Endothelial cell (in vitro differentiated cells): ENCODE results near the gene ZCCHC24. TPM values are rescaled to one million over a fixed set of nuclear protein-coding genes. Genes with fewer than 3 reads are reported as not detected.

Experiments
- DNase-seq: peaks from one replicate; pipeline ENCODE4 v3.0.0; 2021; ENCODE audit warnings: low spot score
- H3K27ac Mint-ChIP-seq: one replicate; pipeline ENCODE4 v1.8.0; 2021; ENCODE audit warnings: mixed read lengths, inconsistent platforms; ENCODE audit not compliant: unreplicated experiment
- H3K27me3 Mint-ChIP-seq: one replicate; pipeline ENCODE4 v1.8.0; 2021; ENCODE audit warnings: mild to moderate bottlenecking, moderate library complexity, mixed read lengths, inconsistent platforms; ENCODE audit not compliant: unreplicated experiment
- H3K36me3 Mint-ChIP-seq: one replicate; pipeline ENCODE4 v1.8.0; 2021; ENCODE audit warnings: mild to moderate bottlenecking, low read depth, mixed read lengths, inconsistent platforms; ENCODE audit not compliant: unreplicated experiment
- H3K4me1 Mint-ChIP-seq: one replicate; pipeline ENCODE4 v1.8.0; 2021; ENCODE audit warnings: mild to moderate bottlenecking, mixed read lengths, inconsistent platforms; ENCODE audit not compliant: unreplicated experiment
- H3K4me3 Mint-ChIP-seq: one replicate; pipeline ENCODE4 v1.8.0; 2021; ENCODE audit warnings: mild to moderate bottlenecking, mixed read lengths, inconsistent platforms; ENCODE audit not compliant: unreplicated experiment
- H3K9me3 Mint-ChIP-seq: one replicate; pipeline ENCODE4 v1.8.0; 2021; ENCODE audit warnings: mixed read lengths, inconsistent platforms; ENCODE audit not compliant: unreplicated experiment
- total RNA-seq: library from RNA; stranded (reverse); fragmentation: NEBNext Ultra II Directional; extraction: Animal tissue kit (Norgen Biotek cat#: 25700); gene quantifications from one replicate; pipeline ENCODE4 v1.2.1, GENCODE V29; 2021; ENCODE audit not compliant: unreplicated experiment
- TF ChIP-seq, protein P1 (sequence below): fragments of 200-600 bp; sonication (generic); IDR thresholded peaks from one replicate; pipeline ENCODE4 v1.5.0; 2021; ENCODE audit warnings: antibody characterized with exemption; ENCODE audit not compliant: unreplicated experiment

ZCCHC24 gene
- total RNA-seq, 1 donor from 2014 or later, result 60.0 TPM

DNA sequence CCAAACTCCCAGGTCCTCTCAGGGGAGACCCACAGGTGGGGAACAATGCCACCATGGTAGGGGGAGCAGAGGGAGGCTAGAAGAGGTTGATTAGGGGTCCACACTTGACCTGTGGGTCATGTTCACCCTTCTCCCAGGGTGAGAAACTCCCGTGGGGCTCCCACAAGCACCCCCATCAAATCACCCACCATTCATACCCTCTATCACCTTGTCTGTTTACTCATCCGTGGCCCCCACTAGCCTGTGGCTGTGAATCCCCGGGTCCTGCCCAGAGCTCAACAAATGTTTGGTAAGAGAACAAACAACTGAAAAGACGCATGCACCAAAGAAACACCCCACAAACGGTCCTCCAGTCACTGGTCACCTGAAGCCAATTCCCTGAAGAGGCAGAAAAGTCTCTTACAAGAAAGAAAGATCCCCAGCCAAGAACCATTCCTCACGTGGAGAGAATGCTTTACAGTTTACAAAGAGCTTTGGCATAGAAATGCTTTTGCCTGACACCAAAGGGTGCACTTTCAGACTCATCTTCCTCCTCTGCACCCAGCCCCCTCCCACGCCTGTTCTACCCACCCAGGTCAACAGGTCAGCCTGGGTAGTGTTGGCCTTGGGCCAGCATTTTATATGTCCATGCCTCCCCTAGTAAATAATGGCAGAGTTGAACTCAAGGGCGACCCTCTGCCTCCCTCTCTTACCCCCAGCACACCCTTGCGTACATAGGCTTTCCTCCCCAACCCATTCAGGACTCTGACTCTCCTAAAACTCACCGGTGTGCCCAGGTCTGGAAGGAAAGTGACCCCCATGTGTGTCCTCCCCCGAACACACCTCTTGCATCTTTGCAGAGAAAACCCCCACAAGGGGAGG is 1.9 kb downstream of the ZCCHC24 start:
- H3K9me3 Mint-ChIP-seq, result no peaks in the 10 kb centered on the region
- TF ChIP-seq, protein P1, sequence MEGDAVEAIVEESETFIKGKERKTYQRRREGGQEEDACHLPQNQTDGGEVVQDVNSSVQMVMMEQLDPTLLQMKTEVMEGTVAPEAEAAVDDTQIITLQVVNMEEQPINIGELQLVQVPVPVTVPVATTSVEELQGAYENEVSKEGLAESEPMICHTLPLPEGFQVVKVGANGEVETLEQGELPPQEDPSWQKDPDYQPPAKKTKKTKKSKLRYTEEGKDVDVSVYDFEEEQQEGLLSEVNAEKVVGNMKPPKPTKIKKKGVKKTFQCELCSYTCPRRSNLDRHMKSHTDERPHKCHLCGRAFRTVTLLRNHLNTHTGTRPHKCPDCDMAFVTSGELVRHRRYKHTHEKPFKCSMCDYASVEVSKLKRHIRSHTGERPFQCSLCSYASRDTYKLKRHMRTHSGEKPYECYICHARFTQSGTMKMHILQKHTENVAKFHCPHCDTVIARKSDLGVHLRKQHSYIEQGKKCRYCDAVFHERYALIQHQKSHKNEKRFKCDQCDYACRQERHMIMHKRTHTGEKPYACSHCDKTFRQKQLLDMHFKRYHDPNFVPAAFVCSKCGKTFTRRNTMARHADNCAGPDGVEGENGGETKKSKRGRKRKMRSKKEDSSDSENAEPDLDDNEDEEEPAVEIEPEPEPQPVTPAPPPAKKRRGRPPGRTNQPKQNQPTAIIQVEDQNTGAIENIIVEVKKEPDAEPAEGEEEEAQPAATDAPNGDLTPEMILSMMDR, result no peak
- peaks cover 33% of the 10 kb centered on the region for H3K36me3 Mint-ChIP-seq
- peak overlapping the region; percentile 82 for H3K27ac Mint-ChIP-seq
- DNase-seq, result no peak
- peaks cover 19% of the 10 kb centered on the region for H3K27me3 Mint-ChIP-seq
- H3K4me3 Mint-ChIP-seq, result peak overlapping the region; percentile 97
- peaks cover 39% of the 10 kb centered on the region for H3K4me1 Mint-ChIP-seq

DNA sequence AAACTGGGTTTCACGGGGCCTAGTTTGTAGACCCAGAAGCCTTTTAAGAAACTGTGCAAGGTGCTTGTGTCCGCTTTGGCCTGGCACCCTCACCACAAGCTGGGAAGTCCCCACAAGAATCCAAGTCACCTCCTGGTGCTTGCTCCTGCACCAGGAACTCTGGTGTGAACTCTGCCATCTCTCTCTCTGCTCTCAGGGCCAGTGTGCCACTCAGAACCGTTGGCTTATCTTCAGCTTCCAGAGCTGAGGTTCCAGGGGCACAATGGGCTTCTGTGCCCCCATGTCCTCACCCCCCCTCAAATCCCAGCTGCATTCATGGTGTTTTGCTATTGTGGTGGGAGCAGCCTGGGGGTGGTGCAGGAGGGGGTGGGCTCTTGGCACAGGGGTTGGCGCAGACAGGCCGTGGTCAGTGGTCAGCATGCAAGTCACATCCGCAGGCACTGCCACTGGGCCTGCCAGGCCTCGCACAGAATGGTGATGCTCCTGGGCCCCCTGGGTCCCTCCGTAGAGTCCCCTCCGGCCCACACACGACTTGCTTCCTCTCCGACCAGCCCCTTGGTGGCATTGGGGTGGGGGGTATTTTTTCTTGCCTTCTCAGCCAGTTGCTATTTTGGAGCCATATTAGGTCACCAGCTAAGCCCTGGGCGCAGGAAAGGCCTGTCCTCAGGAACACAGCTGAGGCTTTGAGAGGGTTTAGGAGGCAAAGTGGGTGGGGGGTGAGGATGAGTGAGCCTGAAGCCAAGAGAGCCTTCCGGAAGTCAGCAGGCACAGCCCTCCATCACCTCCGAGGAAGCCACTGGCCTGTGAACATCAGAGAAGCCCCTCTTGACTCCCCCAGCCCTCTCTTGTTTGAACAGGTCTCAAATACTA is 3.0 kb downstream of the ZCCHC24 start:
- TF ChIP-seq, protein P1, result no peak
- Mint-ChIP-seq H3K4me1 (peaks cover 44% of the 10 kb centered on the region), H3K36me3 (peaks cover 36% of the 10 kb centered on the region), H3K9me3 (no peaks in the 10 kb centered on the region), H3K4me3 (peak overlapping the region; percentile 97), H3K27ac (no peak overlapping the region), H3K27me3 (peaks cover 19% of the 10 kb centered on the region)
- DNase-seq, result no peak

DNA sequence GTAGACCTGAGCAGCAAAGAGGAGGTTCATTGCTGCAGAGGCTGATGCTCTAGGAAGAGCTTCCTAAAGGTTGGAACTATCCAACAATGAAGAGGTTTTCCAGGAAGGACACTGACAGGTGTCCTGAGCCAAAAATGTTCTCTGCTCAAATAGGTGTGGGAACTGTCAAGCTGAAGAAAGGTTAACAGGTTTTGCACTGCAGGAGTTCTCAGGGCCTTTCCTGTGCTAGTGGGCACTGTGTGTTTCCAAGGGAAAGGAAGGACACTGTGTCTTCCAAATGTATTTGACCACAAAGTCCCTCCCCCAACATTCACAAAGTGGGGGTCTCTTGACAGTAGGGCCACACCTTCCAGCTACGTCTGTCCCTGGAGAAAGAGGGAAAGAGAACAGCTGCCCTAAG is 4.0 kb downstream of the ZCCHC24 start:
- Mint-ChIP-seq H3K27me3 (peaks cover 13% of the 10 kb centered on the region), H3K4me3 (no peak overlapping the region), H3K9me3 (no peaks in the 10 kb centered on the region), H3K27ac (no peak overlapping the region), H3K36me3 (peaks cover 34% of the 10 kb centered on the region), H3K4me1 (peaks cover 40% of the 10 kb centered on the region)
- no peak for DNase-seq
- TF ChIP-seq, protein P1, result no peak

DNA sequence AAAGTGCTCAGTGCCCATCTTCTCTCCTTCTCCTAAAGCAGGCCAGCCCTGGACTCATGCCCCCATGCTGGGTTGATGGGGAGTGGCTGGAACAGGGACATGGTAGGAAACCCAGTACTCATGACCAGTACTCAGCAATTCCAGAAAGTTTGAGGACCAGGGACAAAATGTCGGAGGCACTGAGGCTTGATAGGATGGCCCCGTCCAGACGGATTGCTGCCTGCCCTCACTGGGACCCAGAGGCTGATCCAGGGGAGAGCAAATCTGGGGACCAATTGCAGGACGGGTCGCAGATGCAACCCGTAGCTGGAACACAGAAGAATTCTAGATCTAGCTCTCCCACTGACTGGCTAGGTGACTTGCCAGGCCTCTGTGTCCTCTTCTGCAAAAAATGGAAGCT is 5.1 kb downstream of the ZCCHC24 start:
- Mint-ChIP-seq H3K27ac (no peak overlapping the region), H3K36me3 (peaks cover 29% of the 10 kb centered on the region), H3K9me3 (no peaks in the 10 kb centered on the region), H3K4me3 (peak overlapping the region; percentile 31), H3K4me1 (peaks cover 46% of the 10 kb centered on the region), H3K27me3 (peaks cover 10% of the 10 kb centered on the region)
- TF ChIP-seq, protein P1, result no peak
- DNase-seq, result no peak
